SK-N-MC (cell line): ENCODE results near the gene TINCR.

Experiments
- EZH2 ChIP-seq: fragments of 200-600 bp; sonication (generic); IDR thresholded peaks from one replicate; pipeline ENCODE4 v1.6.1; 2017; ENCODE audit warnings: antibody characterized with exemption
- POLR2AphosphoS5 ChIP-seq: IDR thresholded peaks from 2 replicates; pipeline ENCODE4 v1.6.1; 2012; ENCODE audit warnings: mild to moderate bottlenecking, low read depth, low read length, borderline replicate concordance

GRCh38 chr19:5540208-5540607, 27.5 kb downstream of the TINCR start:
- TF ChIP-seq EZH2, result no peak
- TF ChIP-seq POLR2AphosphoS5, result no peak
